ENCODE results near the gene DLGAP1. TPM values are rescaled to one million over a fixed set of nuclear protein-coding genes. Genes with fewer than 3 reads are reported as not detected.

Gene DLGAP1
- total RNA-seq, 1 donor from 2014 or later = 7.7 TPM

- Mint-ChIP-seq H3K4me3 (ENCODE audit: unreplicated experiment) (no peak overlapping the region), H3K27ac (ENCODE audit: unreplicated experiment) (no peak overlapping the region), H3K27me3 (ENCODE audit: low read depth) (no peaks in the 10 kb centered on the region), H3K4me1 (ENCODE audit: low read depth) (peaks cover 8% of the 10 kb centered on the region), H3K9me3 (ENCODE audit: low read depth) (no peaks in the 10 kb centered on the region), H3K36me3 (ENCODE audit: low read depth) (no peaks in the 10 kb centered on the region)
- TF ChIP-seq CTCF (IDR thresholded peaks at IDR 0.05) = no peak
- DNase-seq (ENCODE audit: low spot score) = no peak
Measured at GRCh38 chr18:3892152-3892551, 563.0 kb downstream of the DLGAP1 start.

GRCh38 chr18:3891245-3891644 lies 563.9 kb downstream of the DLGAP1 start:
- no peak overlapping the region for H3K4me3 Mint-ChIP-seq (ENCODE audit: unreplicated experiment)
- H3K4me1 Mint-ChIP-seq (ENCODE audit: low read depth) = peaks cover 8% of the 10 kb centered on the region
- H3K9me3 Mint-ChIP-seq (ENCODE audit: low read depth) = no peaks in the 10 kb centered on the region
- H3K27ac Mint-ChIP-seq (ENCODE audit: unreplicated experiment) = no peak overlapping the region
- no peak for TF ChIP-seq CTCF (IDR thresholded peaks at IDR 0.05)
- no peaks in the 10 kb centered on the region for H3K36me3 Mint-ChIP-seq (ENCODE audit: low read depth)
- H3K27me3 Mint-ChIP-seq (ENCODE audit: low read depth) = no peaks in the 10 kb centered on the region
- no peak for DNase-seq (ENCODE audit: low spot score)

GRCh38 chr18:3889803-3890202 lies 565.3 kb downstream of the DLGAP1 start:
- Mint-ChIP-seq H3K4me1 (ENCODE audit: low read depth) (peaks cover 8% of the 10 kb centered on the region), H3K9me3 (ENCODE audit: low read depth) (no peaks in the 10 kb centered on the region)
- no peak for DNase-seq (ENCODE audit: low spot score)

GRCh38 chr18:3889121-3889520 lies 566.0 kb downstream of the DLGAP1 start:
- Mint-ChIP-seq H3K4me3 (ENCODE audit: unreplicated experiment) (no peak overlapping the region), H3K27me3 (ENCODE audit: low read depth) (peaks cover 2% of the 10 kb centered on the region), H3K27ac (ENCODE audit: unreplicated experiment) (no peak overlapping the region), H3K4me1 (ENCODE audit: low read depth) (peaks cover 8% of the 10 kb centered on the region), H3K36me3 (ENCODE audit: low read depth) (no peaks in the 10 kb centered on the region), H3K9me3 (ENCODE audit: low read depth) (no peaks in the 10 kb centered on the region)
- DNase-seq (ENCODE audit: low spot score) = no peak
- TF ChIP-seq CTCF (IDR thresholded peaks at IDR 0.05) = no peak

More at GRCh38 chr18:3889803-3890202, 565.3 kb downstream of the DLGAP1 start:
- H3K27me3 Mint-ChIP-seq (ENCODE audit: low read depth) = peaks cover 2% of the 10 kb centered on the region
- TF ChIP-seq CTCF (IDR thresholded peaks at IDR 0.05) = no peak
- H3K4me3 Mint-ChIP-seq (ENCODE audit: unreplicated experiment) = no peak overlapping the region
- H3K36me3 Mint-ChIP-seq (ENCODE audit: low read depth) = no peaks in the 10 kb centered on the region
- no peak overlapping the region for H3K27ac Mint-ChIP-seq (ENCODE audit: unreplicated experiment)

- Mint-ChIP-seq H3K4me3 (ENCODE audit: unreplicated experiment) (no peak overlapping the region), H3K4me1 (ENCODE audit: low read depth) (peaks cover 8% of the 10 kb centered on the region), H3K27ac (ENCODE audit: unreplicated experiment) (no peak overlapping the region), H3K36me3 (ENCODE audit: low read depth) (no peaks in the 10 kb centered on the region), H3K27me3 (ENCODE audit: low read depth) (peaks cover 2% of the 10 kb centered on the region), H3K9me3 (ENCODE audit: low read depth) (no peaks in the 10 kb centered on the region)
- no peak for DNase-seq (ENCODE audit: low spot score)
- TF ChIP-seq CTCF (IDR thresholded peaks at IDR 0.05) = no peak
Measured at GRCh38 chr18:3886575-3887322, 568.4 kb downstream of the DLGAP1 start.
